Lower lobe of right lung (tissue), 2 donors: ENCODE data around the gene PDCD1. TPM values are rescaled to one million over a fixed set of nuclear protein-coding genes. Genes with fewer than 3 reads are reported as not detected.
A peak's percentile ranks its signal among the peaks of the same experiment; 100 is the strongest.

Source experiments
- ATAC-seq, 2 donors: fragments of 200-7000 bp; cut with Tn5 transposase; one replicate each; pipeline ENCODE4 v1.9.1; 2020 to 2022; ENCODE audit warnings: mild to moderate bottlenecking in 2 of 2, moderate library complexity in 2 of 2
- DNase-seq: peaks from one replicate; pipeline ENCODE4 v3.0.0-alpha.2; 2020
- H3K27ac ChIP-seq: fragments of 200-600 bp; one replicate; pipeline ENCODE4 v1.8.0; 2022
- H3K27me3 ChIP-seq: fragments of 200-600 bp; one replicate; pipeline ENCODE4 v1.8.0; 2022; ENCODE audit warnings: low read depth
- H3K36me3 ChIP-seq: fragments of 200-600 bp; one replicate; pipeline ENCODE4 v1.8.0; 2022; ENCODE audit warnings: mild to moderate bottlenecking
- H3K4me1 ChIP-seq: fragments of 200-600 bp; one replicate; pipeline ENCODE4 v1.8.0; 2022
- H3K4me3 ChIP-seq: fragments of 200-600 bp; one replicate; pipeline ENCODE4 v1.8.0; 2022; ENCODE audit warnings: mild to moderate bottlenecking
- H3K9me3 ChIP-seq: fragments of 200-600 bp; one replicate; pipeline ENCODE4 v1.8.0; 2022
- CTCF ChIP-seq: fragments of 200-600 bp; IDR thresholded peaks from one replicate; pipeline ENCODE4 v1.8.0; 2022; ENCODE audit warnings: antibody characterized with exemption, mild to moderate bottlenecking
- intact Hi-C: fragments of 100-400 bp; cut with DNase I; formaldehyde crosslinking; loops from one replicate; pipeline ENCODE4 v1.11.0; 2022
- total RNA-seq: library from RNA; stranded (reverse); fragmentation: NEBNext Ultra II Directional; extraction: Animal tissue kit (Norgen Biotek cat#: 25700); gene quantifications from one replicate; pipeline ENCODE4 v1.2.1, GENCODE V29; 2021
- donor health status: DM: no; HTN: yes; CAD: no; lungs with severe emphysema.

PDCD1 gene
- total RNA-seq, 1 donor from 2014 or later, result 1.4 TPM

GRCh38 chr2:241864850-241865213 is 6.1 kb upstream of the PDCD1 start:
- Histone ChIP-seq H3K4me3 (no peak overlapping the region), H3K27me3 (peaks cover 38% of the 10 kb centered on the region), H3K27ac (no peak overlapping the region), H3K4me1 (peaks cover 11% of the 10 kb centered on the region), H3K9me3 (no peaks in the 10 kb centered on the region), H3K36me3 (no peaks in the 10 kb centered on the region)
- TF ChIP-seq CTCF, result no peak
- no peak for DNase-seq
- intact Hi-C loops, result no loop called here
- ATAC-seq, result no peak

- Histone ChIP-seq H3K4me1 (peaks cover 16% of the 10 kb centered on the region), H3K9me3 (no peaks in the 10 kb centered on the region), H3K4me3 (no peak overlapping the region), H3K36me3 (no peaks in the 10 kb centered on the region), H3K27ac (no peak overlapping the region), H3K27me3 (peaks cover 38% of the 10 kb centered on the region)
- no peak for DNase-seq
- ATAC-seq, result no peak
- no peak for TF ChIP-seq CTCF
- intact Hi-C loops, result no loop called here
Measured at GRCh38 chr2:241864168-241864849, 5.6 kb upstream of the PDCD1 start.

GRCh38 chr2:241863536-241863954 is 4.9 kb upstream of the PDCD1 start:
- no peak for ATAC-seq
- DNase-seq, result no peak
- Histone ChIP-seq H3K4me1 (peaks cover 20% of the 10 kb centered on the region), H3K36me3 (no peaks in the 10 kb centered on the region), H3K9me3 (no peaks in the 10 kb centered on the region), H3K4me3 (peak overlapping the region; percentile 22), H3K27me3 (peaks cover 46% of the 10 kb centered on the region), H3K27ac (no peak overlapping the region)
- TF ChIP-seq CTCF, result no peak
- intact Hi-C loops, result no loop called here

- H3K36me3 ChIP-seq, result no peaks in the 10 kb centered on the region
- H3K4me3 ChIP-seq, result peak overlapping the region; percentile 22
- H3K27ac ChIP-seq, result no peak overlapping the region
- H3K4me1 ChIP-seq, result peaks cover 20% of the 10 kb centered on the region
- no peak for TF ChIP-seq CTCF
- H3K9me3 ChIP-seq, result no peaks in the 10 kb centered on the region
- H3K27me3 ChIP-seq, result peaks cover 47% of the 10 kb centered on the region
- ATAC-seq (no peak), DNase-seq (no peak)
- intact Hi-C loops, result no loop called here
Measured at GRCh38 chr2:241862775-241863535, 4.3 kb upstream of the PDCD1 start.

GRCh38 chr2:241862093-241862492 is 3.4 kb upstream of the PDCD1 start:
- Histone ChIP-seq H3K36me3 (no peaks in the 10 kb centered on the region), H3K4me1 (peaks cover 20% of the 10 kb centered on the region), H3K4me3 (no peak overlapping the region), H3K9me3 (no peaks in the 10 kb centered on the region), H3K27me3 (peaks cover 38% of the 10 kb centered on the region), H3K27ac (no peak overlapping the region)
- peak; percentile 43 for DNase-seq
- ATAC-seq, result no peak
- intact Hi-C loops, result no loop called here
- TF ChIP-seq CTCF, result no peak
